ENCODE measurements around the gene TP53I13.

- TF ChIP-seq EZH2 (IDR thresholded peaks at IDR 0.05; ENCODE audit: borderline replicate concordance, low read length) = no peak
- TF ChIP-seq, protein P1, sequence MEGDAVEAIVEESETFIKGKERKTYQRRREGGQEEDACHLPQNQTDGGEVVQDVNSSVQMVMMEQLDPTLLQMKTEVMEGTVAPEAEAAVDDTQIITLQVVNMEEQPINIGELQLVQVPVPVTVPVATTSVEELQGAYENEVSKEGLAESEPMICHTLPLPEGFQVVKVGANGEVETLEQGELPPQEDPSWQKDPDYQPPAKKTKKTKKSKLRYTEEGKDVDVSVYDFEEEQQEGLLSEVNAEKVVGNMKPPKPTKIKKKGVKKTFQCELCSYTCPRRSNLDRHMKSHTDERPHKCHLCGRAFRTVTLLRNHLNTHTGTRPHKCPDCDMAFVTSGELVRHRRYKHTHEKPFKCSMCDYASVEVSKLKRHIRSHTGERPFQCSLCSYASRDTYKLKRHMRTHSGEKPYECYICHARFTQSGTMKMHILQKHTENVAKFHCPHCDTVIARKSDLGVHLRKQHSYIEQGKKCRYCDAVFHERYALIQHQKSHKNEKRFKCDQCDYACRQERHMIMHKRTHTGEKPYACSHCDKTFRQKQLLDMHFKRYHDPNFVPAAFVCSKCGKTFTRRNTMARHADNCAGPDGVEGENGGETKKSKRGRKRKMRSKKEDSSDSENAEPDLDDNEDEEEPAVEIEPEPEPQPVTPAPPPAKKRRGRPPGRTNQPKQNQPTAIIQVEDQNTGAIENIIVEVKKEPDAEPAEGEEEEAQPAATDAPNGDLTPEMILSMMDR (IDR thresholded peaks at IDR 0.05; ENCODE audit: low read length) = no peak
These were observed 16.1 kb downstream of the TP53I13 start for GRCh38 chr17:29584452-29585079.

Data from OCI-LY1 (cell line).